H1 (cell line): ENCODE results near the gene UBXN11. TPM values are rescaled to one million over a fixed set of nuclear protein-coding genes. Genes with fewer than 3 reads are reported as not detected.

Experiments
- RBBP5 ChIP-seq: IDR thresholded peaks from 2 replicates; pipeline ENCODE4 v1.7.1; 2012; ENCODE audit warnings: low read depth, mild to moderate bottlenecking, inconsistent platforms, low read length, moderate library complexity, borderline replicate concordance
- SRF ChIP-seq: IDR thresholded peaks from 2 replicates; pipeline ENCODE4 v1.6.1; 2011; ENCODE audit warnings: mild to moderate bottlenecking, low read depth, low read length, moderate library complexity
- YY1 ChIP-seq: IDR thresholded peaks from 2 replicates; pipeline ENCODE4 v1.6.1; 2011; ENCODE audit warnings: low read depth, mild to moderate bottlenecking, low read length
- polyA plus RNA-seq, 7 experiments: library from polyadenylated mRNA; depleted of rRNA in 3 of 7; stranded (reverse) in 5 of 7; unstranded in 2 of 7; fragments of >200 nt in 5 of 7; fragments of 200-250 nt in 2 of 7; gene quantifications; 1 replicate in 5 of 7; 2 replicates in 1 of 7; 4 replicates in 1 of 7; pipeline versions ENCODE4 v1.2.1 to v1.2.3, GENCODE V29; 2011 to 2013; ENCODE audit warnings: missing spikeins in 2 of 7, mixed read lengths in 2 of 7
- total RNA-seq: library from RNA; stranded (reverse); fragmentation: NEBNext Ultra II Directional; extraction: Animal tissue kit (Norgen Biotek cat#: 25700); gene quantifications from 2 replicates; pipeline ENCODE4 v1.2.1, GENCODE V29; 2021
- TF ChIP-seq, protein P1 (sequence below): IDR thresholded peaks from 2 replicates; pipeline ENCODE4 v1.6.1; 2011; ENCODE audit warnings: low read length, improper control_type of control experiment

The UBXN11 gene
- total and polyA plus RNA-seq, 2 of the 8 experiments (the other 6 are each of a cell fraction or from before 2014, with no cell fraction given) = 6.3 to 10.4 TPM

DNA sequence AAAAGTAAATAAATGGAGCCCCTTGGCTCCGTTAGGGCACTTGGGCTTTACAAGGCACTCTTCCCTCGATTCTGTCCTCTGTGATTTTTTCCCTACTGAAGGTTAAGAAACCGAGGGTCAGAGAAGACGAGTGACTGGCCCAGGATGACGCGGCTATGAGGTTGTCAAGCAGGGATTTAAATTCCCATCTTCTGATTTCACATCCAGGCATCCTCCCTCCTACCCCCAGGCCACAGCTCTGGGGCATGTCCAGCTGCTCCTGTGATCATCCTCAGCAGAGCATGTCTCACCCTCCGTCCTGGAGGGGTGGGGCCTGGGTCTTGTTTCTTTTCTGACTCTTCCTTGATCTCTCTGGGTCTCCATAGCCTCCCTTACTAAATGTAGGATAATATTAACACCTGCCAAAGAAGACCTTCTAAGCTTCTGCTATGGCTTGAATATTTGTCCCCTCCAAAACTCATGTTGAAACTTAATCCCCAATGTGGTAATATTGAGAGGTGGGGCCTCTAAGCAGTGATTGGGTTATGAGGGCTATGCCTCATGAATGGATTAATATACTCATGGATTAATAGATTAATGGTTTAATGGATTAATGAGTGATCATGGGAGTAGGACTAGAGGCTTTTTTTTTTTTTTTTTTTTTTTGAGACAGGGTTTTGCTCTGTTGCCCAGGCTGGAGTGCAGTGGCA lies 42.9 kb upstream of the UBXN11 start (continued):
- no peak for TF ChIP-seq SRF
- no peak for TF ChIP-seq YY1
- TF ChIP-seq, protein P1, sequence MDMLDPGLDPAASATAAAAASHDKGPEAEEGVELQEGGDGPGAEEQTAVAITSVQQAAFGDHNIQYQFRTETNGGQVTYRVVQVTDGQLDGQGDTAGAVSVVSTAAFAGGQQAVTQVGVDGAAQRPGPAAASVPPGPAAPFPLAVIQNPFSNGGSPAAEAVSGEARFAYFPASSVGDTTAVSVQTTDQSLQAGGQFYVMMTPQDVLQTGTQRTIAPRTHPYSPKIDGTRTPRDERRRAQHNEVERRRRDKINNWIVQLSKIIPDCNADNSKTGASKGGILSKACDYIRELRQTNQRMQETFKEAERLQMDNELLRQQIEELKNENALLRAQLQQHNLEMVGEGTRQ = no peak
- TF ChIP-seq RBBP5 = no peak
- TF ChIP-seq, all 59 proteins: peak for 0
